NCI-H345 treated with DMSO at 0.1 percent for 48 hours (cell line): Measurements from ENCODE around the gene DCPS.
"Not testable (repeated sequence)": the region's sequence is repeated elsewhere in the genome, so short reads cannot be mapped to it uniquely, and the experiment has no call there.

Source experiments
- DNase-seq: peaks from one replicate; lab custom pipeline; 2025; ENCODE audit not compliant: unreplicated experiment; lab: John Stamatoyannopoulos, UW

The DCPS gene

GRCh38 chr11:126343051-126343450 lies 39.2 kb downstream of the DCPS start:
- DNase-seq, result no peak

DNA sequence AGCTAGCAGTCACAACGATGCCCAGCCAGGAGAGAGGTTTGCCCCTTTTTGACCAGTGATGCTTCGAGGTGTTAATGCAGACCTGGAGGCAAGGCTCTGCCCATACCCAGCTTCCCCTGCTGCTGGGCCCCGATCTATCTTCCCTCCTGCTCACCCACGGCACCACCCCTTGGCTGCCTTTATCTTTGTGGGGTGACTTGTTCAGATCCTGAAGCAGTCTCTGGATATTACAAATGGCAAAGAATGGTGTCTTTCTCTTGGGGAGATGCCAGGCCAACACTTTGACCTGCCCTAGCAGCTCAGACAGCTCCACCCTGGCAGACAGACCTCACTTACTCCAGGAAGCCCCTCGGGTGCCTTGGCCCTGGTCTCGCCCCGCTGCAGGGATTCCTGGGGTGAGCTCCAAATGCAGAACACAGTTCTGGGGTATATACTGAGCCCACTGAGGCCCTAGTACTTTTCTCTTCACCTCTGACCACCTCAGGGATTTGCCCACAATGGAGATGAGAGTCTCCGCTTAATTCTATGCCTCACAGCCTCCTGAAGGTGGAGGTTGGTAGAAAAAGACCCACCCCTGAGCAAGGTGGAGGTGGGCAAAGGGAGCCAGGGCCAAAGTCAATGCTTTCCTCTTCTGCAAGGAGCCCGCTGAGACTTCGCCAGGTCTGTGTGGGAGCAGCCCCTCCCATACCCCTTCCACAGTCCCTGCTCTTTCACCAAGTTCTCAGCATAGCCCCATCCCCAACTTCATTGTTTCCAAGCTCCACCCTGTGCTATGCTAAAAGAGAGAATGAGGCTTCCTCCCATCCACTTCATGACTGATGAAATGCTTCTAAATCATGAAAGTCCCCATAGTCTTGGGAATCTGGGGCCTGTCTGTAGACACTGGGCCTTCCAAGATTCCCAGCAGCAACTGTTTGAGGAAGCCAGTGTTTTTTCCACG lies 40.6 kb downstream of the DCPS start:
- no peak for DNase-seq

- DNase-seq, result no peak
Observed at GRCh38 chr11:126345283-126345682, 41.4 kb downstream of the DCPS start.

DNA sequence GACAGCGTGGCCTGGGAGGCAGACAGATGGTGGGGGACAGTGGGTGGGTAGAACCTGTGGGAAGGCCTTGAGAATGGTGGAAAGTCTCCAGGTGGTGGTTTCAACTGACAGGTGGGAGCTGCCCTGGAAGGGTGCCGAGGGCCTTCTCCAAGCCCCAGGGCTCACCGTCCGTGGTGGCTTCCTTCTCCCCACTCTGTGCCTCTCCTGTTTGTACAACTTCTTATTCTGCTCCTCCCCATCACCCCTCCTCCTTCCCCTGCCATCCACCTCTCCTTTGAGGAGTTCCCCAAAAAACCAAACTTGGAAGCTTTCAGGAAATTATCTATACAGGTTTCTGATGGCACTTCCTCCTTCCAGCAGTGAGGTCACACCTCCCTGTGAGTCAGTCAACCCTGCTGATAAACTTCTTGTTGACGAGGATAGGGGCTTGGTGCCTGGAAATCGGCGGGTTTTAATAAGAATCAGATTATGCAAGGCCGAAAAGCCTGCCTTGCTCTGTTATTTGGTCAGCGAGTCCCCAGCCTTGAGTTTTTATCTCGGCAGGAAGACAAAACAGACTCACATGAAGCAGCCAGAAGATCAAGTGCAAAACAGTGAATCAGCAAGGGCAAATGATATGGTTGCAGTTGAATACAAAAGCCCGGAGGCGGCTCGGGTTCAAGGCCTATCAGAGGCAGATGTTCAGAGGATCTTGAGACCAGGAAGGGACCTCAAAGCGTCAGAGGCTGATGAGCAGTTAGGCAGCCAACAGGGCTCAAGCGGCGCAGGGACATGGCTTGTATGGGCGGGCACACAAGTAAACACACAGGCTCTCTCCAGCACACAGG lies 42.1 kb downstream of the DCPS start:
- DNase-seq, result no peak

DNA sequence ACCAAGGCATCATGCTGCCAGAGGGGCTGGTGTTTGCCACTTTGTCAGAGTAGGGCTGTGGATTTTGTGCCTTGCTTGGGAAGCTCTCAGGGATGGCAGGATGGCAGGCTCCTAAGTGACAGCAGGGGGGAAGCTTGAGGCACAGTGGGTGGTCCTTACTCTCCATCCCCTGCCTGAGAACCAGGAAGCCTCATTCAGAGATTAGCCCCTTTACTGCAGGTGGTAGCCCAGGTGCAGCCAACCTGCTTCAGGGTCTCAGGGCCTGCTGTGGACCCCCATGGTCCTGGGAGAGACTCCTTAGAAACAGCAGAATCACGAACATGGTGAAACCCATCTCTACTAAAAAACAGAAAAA lies 42.7 kb downstream of the DCPS start:
- DNase-seq, result peak; percentile 95

- DNase-seq, result not testable (repeated sequence)
Observed at GRCh38 chr11:126346946-126347345, 43.1 kb downstream of the DCPS start.

DNA sequence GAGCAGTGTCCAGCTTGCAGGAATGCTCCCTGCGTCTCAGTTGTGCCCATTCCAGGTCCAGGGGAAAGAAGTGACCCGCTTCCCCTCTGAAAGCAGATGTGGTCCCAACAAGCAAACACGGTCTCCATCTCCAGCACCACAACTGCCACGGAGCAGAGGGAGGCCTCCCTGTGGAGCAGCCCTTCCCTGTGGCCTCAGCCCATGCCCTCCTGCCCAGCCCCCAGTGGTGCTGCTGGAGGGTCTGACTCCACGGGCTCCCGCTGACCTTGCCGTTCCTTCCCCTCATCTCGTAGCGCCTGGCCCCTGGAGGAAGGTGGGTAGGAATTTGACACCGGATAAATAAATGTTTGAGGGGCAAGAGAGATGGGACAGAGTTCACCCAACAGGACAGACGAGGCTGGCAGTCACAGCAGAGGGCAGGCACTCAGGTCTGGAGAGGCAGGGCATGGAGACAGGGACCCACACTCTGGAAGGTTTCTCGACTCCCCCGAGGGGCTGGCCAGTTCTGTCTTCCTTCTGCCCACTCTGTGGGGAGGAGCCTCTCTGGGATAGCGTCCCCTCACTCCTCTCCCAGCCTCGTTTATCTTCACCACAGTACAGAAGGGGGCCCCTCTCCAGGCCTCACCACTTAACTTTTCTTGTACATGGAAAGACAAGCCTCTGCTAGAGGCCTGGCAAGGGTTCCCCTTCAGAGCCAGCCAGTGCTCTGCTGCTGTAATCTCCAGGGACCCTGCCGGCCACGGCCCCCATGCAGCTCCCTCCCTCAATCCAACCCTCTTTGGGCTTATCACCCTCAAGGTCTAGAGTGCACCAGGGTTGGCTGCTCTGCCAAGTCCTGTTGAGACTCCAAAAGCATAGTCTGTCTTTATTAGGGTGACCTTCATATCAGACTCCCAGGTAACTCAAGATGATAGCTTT lies 44.1 kb downstream of the DCPS start:
- no peak for DNase-seq

DNA sequence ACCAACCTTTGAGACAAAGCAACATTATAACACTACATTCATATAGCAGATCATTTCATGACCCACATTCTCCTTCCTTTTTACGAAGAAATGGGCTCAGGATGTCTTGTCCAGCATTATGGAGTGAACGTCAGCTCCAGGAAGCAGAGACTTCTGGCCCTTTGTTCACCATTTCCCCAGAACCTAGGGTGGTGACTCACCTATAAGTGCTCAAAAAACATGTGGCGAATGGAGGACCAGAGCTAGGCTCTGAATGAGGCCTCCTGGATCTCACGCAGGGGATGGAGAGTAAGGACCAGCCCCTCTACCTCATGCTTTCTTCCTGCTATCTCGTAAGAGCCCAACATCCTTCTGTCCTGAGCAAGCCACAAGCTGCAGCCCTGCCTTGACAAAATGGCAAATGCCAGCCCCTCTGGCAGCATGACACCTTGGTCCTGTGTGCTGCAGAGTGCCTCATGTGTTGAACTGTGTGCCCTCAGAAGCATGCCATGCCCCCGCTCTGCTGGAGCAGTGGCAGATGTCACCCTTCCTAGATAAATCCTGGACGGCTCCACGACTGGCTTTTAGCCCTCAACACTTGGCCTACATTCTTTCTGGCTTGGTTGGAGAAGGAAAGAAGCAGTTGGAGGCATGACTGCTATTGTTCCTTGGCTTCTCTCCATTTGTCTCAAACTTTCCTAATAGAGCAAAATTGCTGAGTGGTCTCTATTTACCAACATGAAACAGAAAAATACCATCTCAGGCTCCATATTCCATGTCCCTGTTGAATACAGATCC lies 45.1 kb downstream of the DCPS start:
- no peak for DNase-seq

DNA sequence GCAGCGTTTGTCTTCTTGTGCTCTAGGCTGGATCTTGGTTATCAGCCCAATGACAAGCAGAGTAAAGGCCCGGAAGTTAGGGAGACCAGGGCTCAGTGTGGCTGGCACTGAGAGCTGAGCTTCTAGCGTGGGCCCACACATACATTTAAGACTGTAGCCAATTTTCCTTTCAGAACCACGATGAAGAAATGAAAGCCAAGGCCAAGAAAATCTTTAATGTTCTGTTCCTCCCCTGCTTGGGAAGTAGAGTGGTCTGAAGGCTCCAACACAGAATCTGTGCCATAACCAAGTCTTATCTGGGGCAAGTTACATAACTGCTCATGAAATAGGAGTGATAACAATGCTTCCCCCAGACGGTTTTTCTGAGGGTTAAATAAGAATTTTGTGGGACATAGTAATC lies 47.0 kb downstream of the DCPS start:
- no peak for DNase-seq

- no peak for DNase-seq
Observed at GRCh38 chr11:126352163-126352562, 48.3 kb downstream of the DCPS start.

GRCh38 chr11:126352934-126353801 lies 49.3 kb downstream of the DCPS start:
- no peak for DNase-seq

DNA sequence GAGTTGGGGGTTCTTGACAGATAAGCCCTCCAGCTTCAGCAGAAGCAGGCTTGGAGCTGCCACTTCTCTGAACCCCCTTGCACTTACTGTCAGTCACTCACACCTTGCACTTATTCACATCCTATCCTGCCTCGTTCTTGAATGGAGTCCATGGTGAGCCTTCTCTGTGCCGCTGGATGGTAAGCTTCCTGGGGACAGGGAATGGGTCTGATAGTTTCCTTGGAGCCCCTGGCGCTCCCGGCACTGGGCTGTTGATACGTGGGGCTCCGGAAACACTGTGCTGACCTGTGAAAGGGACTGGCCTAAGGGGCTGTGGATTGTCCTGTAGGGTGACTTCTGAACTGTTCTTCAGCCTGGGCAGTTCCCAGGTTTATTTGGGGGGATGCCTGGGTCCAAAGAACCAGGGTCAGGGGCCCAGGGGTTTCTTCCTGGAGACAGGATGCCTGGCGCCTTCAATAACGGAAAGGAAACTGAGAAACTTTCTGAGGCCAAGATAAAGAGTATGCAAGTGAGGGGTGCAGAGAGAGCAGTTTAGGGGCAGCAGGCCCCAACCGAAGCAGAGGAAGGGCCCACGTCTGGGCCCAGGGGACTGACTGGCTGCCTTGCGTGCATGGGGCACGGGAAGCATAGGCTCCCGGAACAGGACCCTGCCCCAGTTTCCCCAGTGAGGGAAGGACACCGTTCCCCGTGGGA lies 50.9 kb downstream of the DCPS start:
- DNase-seq, result no peak

DNA sequence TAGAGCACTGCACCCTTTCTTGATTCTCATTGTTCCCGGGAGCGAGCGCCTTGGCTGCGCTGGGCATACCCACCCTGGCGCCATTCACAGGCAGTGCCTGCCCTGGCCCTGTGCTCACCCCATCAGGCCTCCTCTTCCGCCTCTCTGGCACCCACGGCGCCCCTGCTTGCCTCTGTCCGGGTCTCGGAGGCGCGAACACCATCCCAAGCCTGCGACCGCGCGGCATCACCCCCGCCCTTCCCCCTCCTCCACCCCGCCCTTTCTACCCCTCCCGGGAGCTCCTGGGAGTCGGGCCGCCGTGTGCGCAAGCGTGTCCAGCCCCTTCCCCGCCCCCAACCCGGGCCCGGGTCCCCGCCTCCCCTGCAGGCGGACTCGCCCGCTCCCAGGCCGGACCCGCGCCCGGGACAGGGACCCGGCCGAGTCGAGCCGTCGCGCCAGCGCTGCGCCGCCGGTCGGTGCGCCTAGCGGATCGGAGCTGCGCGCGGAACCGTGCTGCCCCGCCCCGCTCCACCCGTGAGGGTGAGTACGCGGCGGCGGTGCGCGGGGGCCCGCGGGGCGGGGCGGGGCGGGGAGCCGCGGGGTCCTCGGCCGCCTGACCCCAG lies 51.6 kb downstream of the DCPS start, which contains the start of gene ST3GAL4:
TSS of gene ST3GAL4 (plus strand) at position 363 of the 602 bp plus-strand sequence. CDS start 50,470 bp downstream, outside the sequence.
- peak; percentile 61 for DNase-seq

- no peak for DNase-seq
Observed at GRCh38 chr11:126355926-126356897, 52.4 kb downstream of the DCPS start.

GRCh38 chr11:126357055-126357962 lies 53.4 kb downstream of the DCPS start:
- no peak for DNase-seq
